HG02642 (cell line): Measurements from ENCODE around the gene PLP2.
A peak's percentile ranks its signal among the peaks of the same experiment; 100 is the strongest.
"Not testable (repeated sequence)": the region's sequence is repeated elsewhere in the genome, so short reads cannot be mapped to it uniquely, and the experiment has no call there.

Experiments
- ATAC-seq: cut with Tn5 transposase; IDR thresholded peaks from one replicate; pipeline ENCODE4 v1.9.1; 2021; ENCODE audit warnings: mild to moderate bottlenecking; ENCODE audit not compliant: unreplicated experiment, poor library complexity

Gene PLP2

GRCh38 chrX:49162620-49163019, 9.1 kb upstream of the PLP2 start, which contains the start of gene MAGIX:
MAGIX (plus strand) TSS chrX:49162758; CDS start chrX:49162890, 132 bp downstream.
- ATAC-seq = no peak

- peak; percentile 60 for ATAC-seq
Observed at GRCh38 chrX:49163555-49164419, 7.9 kb upstream of the PLP2 start.

GRCh38 chrX:49164589-49165360, 6.9 kb upstream of the PLP2 start:
- no peak for ATAC-seq

GRCh38 chrX:49165901-49166881, 5.5 kb upstream of the PLP2 start:
- ATAC-seq = peak; percentile 39

GRCh38 chrX:49166914-49167739, 4.6 kb upstream of the PLP2 start:
- peak; percentile 28 for ATAC-seq

- ATAC-seq = no peak
Observed at GRCh38 chrX:49167740-49168108, 4.0 kb upstream of the PLP2 start.

GRCh38 chrX:49172280-49172780, 632 bp downstream of the PLP2 start:
- ATAC-seq = peak; percentile 70

- not testable (repeated sequence) for ATAC-seq
Observed at GRCh38 chrX:49173544-49173943, 1.8 kb downstream of the PLP2 start.

GRCh38 chrX:49174723-49175122, 3.0 kb downstream of the PLP2 start:
- ATAC-seq = no peak

- ATAC-seq = no peak
Observed at GRCh38 chrX:49175435-49176274, 4.0 kb downstream of the PLP2 start.

GRCh38 chrX:49176421-49177326, 5.0 kb downstream of the PLP2 start:
- ATAC-seq = no peak

GRCh38 chrX:49177338-49177833, 5.7 kb downstream of the PLP2 start:
- no peak for ATAC-seq

- no peak for ATAC-seq
Observed at GRCh38 chrX:49177873-49178480, 6.3 kb downstream of the PLP2 start.

GRCh38 chrX:49178537-49178936, 6.8 kb downstream of the PLP2 start:
- no peak for ATAC-seq

- no peak for ATAC-seq
Observed at GRCh38 chrX:49179358-49179757, 7.7 kb downstream of the PLP2 start.

- ATAC-seq = no peak
Observed at GRCh38 chrX:49183701-49184281, 12.1 kb downstream of the PLP2 start.
